Measurements from ENCODE around the gene DNAJB4.

GRCh38 chr1:77970192-77970591 lies 34.5 kb upstream of the DNAJB4 start:
- no peak for TF ChIP-seq CTCF (conservative IDR thresholded peaks at IDR 0.05 in 1 of 2, IDR thresholded peaks at IDR 0.05 in 1 of 2; ENCODE audit: extremely low read depth in 1 of 2, insufficient read depth in 1 of 2, low read depth in 1 of 2, low read length in 2 of 2)
- no peak for TF ChIP-seq EZH2 (IDR thresholded peaks at IDR 0.05; ENCODE audit: borderline replicate concordance, low read length)
